ENCODE data around the gene CGB7.

The CGB7 gene

DNA sequence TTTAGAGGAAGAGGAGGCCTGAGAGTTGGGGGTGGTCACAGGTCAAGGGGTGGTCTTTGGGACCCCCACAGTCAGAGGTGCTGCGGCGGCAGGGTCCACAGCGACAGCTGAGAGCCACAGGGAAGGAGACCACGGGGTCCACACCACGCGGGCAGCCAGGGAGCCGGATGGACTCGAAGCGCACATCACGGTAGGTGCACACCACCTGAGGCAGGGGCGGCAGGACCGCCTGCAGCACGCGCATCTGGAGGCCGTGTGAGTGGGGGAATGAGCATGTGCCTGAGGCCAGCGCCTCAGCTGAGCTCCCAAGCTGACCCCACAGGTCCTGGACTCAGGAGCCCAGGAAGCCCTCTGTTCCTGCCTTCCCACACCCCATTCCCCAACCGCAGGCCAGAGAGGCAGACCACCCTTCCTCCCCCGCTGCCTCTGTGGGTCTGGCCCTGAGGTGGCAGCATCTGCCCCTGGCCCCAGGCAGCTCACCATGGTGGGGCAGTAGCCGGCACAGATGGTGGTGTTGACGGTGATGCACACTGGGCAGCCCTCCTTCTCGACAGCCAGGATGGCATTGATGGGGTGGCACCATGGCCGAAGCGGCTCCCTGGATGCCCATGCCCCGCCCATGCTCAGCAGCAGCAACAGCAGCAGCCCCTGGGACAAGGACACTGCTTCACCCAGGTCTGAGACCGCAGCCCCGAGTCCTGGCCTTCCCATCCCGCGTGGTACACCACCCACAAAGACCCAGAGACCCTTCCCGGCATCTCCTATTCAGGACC is 41.3 kb downstream of the CGB7 start:
- DNase-seq (ENCODE audit: low read depth in 2 of 2), result no peak

DNA sequence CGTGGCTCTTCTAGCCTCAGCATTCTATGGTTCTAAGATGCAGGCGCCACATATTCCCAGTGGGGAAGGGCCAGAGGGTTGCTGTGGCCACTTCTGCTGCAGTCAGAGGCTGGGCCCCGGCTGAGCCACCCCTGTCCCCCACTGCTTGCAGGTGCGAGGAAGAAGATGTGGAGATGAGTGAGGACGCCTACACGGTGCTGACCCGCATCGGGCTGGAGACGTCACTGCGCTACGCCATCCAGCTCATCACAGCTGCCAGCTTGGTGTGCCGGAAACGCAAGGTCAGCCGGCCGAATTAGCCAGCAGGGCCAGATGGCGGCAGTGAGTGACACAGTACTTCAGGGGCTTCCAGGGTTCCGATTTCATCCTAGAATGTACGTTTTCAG is 42.7 kb downstream of the CGB7 start:
- no peak for DNase-seq (ENCODE audit: low read depth in 2 of 2)

DNA sequence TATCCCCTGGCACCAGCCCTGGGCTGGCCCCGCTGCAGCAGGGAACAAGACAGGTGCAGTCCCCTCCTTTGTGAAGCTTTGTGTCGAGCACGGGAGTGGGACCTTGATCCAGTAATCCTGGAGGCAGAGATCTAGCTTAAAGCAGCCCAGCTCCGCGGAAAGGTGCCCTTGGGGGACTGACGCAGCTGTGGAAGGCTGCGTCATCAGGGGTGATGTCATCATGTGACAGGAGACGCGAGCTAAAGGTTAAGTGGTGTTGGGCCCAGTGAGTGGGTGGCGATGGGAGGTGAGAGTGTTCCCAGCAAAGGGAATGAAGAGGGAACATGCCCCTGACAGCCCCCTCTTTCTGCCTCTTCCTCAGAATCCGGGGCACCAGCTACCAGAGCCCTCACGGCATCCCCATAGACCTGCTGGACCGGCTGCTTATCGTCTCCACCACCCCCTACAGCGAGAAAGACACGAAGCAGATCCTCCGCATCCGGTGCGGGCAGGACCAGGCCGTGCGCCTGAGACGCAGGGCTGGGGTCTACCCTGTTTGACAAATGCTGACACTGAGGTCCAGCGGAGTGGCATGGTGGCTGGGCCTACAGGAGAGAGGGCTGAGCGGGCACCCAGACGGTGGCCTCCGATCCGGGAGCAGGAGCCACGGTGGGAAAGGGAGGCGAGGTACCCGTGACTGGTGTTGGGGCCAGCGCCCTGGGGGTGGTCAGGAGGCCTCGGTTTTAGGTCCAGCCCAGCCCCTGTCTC is 43.3 kb downstream of the CGB7 start:
- no peak for DNase-seq (ENCODE audit: low read depth in 2 of 2)

DNA sequence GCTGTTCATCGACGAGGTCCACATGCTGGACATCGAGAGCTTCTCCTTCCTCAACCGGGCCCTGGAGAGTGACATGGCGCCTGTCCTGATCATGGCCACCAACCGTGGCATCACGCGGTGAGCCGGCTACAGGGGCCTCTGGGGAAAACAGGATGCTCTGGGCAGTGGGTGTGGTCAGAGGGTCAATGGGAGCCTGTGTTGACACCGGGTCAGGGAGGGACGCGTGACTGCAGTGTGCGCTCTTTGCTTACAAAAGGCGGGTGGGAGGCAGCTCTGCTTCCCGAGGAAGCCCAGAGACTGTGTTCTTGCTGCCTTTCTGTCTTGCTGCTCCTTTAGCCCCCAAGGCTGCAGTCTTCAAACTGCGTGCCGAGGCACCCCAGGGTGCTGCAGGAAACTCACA is 46.4 kb downstream of the CGB7 start:
- no peak for DNase-seq (ENCODE audit: low read depth in 2 of 2)

DNA sequence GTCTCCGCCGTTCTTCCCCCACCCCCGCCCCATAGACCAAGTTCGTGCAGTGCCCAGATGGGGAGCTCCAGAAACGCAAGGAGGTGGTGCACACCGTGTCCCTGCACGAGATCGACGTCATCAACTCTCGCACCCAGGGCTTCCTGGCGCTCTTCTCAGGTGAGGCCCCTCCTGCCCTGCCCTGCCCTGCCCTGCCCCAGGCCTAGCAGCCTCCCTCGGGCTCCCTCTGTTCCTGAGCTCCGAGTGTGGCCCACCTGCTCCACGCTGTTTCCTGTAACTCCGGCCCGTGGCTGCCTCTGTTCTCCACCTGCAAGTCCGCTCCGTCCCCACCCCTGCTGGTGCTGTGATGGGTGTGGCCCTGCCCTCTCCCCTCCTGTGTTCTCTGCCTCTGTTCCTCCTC is 47.1 kb downstream of the CGB7 start:
- no peak for DNase-seq (ENCODE audit: low read depth in 2 of 2)

DNA sequence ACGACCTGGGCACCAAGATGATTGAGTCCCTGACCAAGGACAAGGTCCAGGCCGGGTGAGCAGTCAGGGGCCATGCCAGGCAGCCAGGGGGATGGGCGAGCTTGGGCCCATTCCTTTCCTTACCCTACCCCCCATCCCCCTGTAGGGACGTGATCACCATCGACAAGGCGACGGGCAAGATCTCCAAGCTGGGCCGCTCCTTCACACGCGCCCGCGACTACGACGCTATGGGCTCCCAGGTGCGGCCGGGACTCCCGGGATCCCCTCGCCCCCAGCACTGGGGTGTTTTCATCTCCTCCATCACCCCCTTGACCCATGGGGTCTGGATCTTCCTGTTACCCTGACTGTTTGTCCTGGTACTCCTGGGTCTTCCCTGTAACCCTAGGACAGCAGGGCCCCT is 47.7 kb downstream of the CGB7 start:
- DNase-seq (ENCODE audit: low read depth in 2 of 2), result no peak

DNA sequence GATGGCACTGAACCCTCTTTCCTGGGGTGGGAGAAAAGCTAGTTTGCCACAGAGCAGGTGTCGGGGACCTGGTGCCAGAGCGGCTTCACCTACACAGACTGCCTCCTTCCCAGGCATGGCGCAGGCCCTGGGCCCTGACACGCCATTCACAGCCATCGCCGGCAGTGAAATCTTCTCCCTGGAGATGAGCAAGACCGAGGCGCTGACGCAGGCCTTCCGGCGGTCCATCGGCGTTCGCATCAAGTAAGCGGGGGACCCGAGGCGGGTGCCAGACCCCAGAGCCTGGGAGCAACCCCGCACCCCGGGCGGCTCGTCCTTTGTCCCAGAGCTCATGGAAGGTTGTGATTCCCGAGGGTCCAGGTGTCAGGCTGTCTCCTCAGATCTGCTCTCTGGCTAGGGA is 50.6 kb downstream of the CGB7 start:
- no peak for DNase-seq (ENCODE audit: low read depth in 2 of 2)

DNA sequence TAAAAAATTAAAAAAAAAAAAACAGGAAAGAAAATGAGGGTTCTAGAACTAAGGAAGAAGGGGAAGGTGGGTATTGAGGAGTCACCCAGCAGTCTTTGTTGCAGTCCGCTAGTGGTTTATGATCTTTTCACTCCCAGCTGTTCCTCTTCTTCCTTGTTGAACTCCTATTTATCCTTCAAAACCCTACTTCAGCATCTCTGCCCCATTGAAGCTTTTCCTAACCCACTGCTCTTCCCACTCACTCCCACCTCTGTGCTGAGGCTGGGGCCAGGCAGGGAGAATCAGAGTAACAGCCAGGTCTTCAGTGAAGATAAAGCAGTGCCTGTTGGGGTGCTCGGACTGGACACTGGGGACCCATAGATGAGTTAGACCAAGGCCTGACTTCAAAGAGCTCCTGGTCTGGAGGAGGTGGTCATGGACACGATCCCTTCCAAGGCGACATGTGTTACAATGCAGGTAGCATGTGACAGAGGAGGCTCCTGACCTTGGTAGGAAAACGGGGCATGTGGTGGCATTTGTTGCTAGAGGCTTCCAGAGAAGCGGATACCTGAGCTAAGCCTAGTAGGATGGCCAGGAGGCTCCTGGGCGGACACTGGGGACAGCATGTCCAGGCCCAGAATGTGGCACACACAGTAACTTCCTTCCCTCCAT is 52.5 kb downstream of the CGB7 start:
- DNase-seq (ENCODE audit: low read depth in 2 of 2), result no peak

Measured in stimulated activated CD4-positive, alpha-beta T cell treated with anti-CD3 and anti-CD28 coated beads, Interleukin-4, amount 100 ng/mL, for 48 hours (primary cell).